ENCODE measurements around the gene ACP2.

The ACP2 gene

GRCh38 chr11:47280099-47280498 lies 31.5 kb upstream of the ACP2 start:
- no peak overlapping the region for H3K4me3 ChIP-seq
- no peak for TF ChIP-seq Cebpa-rat (IDR thresholded peaks at IDR 0.05)
- no peak overlapping the region for H3K9ac ChIP-seq
- H3K27ac ChIP-seq = no peak overlapping the region
- no peaks in the 10 kb centered on the region for H3K27me3 ChIP-seq
- peaks cover 24% of the 10 kb centered on the region for H4K20me1 ChIP-seq
- peaks cover 99% of the 10 kb centered on the region for H3K36me3 ChIP-seq
- H3K4me1 ChIP-seq = no peaks in the 10 kb centered on the region
- no peaks in the 10 kb centered on the region for H3K9me3 ChIP-seq
- H3K4me2 ChIP-seq = no peak overlapping the region

GRCh38 chr11:47278769-47279168 lies 30.2 kb upstream of the ACP2 start:
- no peaks in the 10 kb centered on the region for H3K9me3 ChIP-seq
- no peak overlapping the region for H3K4me3 ChIP-seq
- H3K36me3 ChIP-seq = peaks cover 99% of the 10 kb centered on the region
- no peak overlapping the region for H3K27ac ChIP-seq
- no peak overlapping the region for H3K4me2 ChIP-seq
- TF ChIP-seq Cebpa-rat (IDR thresholded peaks at IDR 0.05) = no peak
- peaks cover 38% of the 10 kb centered on the region for H4K20me1 ChIP-seq
- no peaks in the 10 kb centered on the region for H3K4me1 ChIP-seq
- H3K9ac ChIP-seq = no peak overlapping the region
- no peaks in the 10 kb centered on the region for H3K27me3 ChIP-seq

GRCh38 chr11:47278058-47278457 lies 29.4 kb upstream of the ACP2 start:
- peaks cover 5% of the 10 kb centered on the region for H3K4me1 ChIP-seq
- H3K27ac ChIP-seq = no peak overlapping the region
- no peak overlapping the region for H3K4me3 ChIP-seq
- H3K27me3 ChIP-seq = no peaks in the 10 kb centered on the region
- H3K4me2 ChIP-seq = no peak overlapping the region
- H3K9me3 ChIP-seq = no peaks in the 10 kb centered on the region
- TF ChIP-seq Cebpa-rat (IDR thresholded peaks at IDR 0.05) = no peak
- H3K9ac ChIP-seq = no peak overlapping the region
- H4K20me1 ChIP-seq = peaks cover 45% of the 10 kb centered on the region
- H3K36me3 ChIP-seq = peaks cover 98% of the 10 kb centered on the region

- H3K4me2 ChIP-seq = no peak overlapping the region
- no peaks in the 10 kb centered on the region for H3K9me3 ChIP-seq
- no peak overlapping the region for H3K4me3 ChIP-seq
- no peaks in the 10 kb centered on the region for H3K27me3 ChIP-seq
- H3K36me3 ChIP-seq = peaks cover 86% of the 10 kb centered on the region
- peaks cover 56% of the 10 kb centered on the region for H4K20me1 ChIP-seq
- H3K27ac ChIP-seq = no peak overlapping the region
- peak; percentile 56; the same call in 1 of the 2 replicates for TF ChIP-seq Cebpa-rat (IDR thresholded peaks at IDR 0.05)
- no peak overlapping the region for H3K9ac ChIP-seq
- peaks cover 16% of the 10 kb centered on the region for H3K4me1 ChIP-seq
Measured at GRCh38 chr11:47276923-47277322, 28.3 kb upstream of the ACP2 start.

DNA sequence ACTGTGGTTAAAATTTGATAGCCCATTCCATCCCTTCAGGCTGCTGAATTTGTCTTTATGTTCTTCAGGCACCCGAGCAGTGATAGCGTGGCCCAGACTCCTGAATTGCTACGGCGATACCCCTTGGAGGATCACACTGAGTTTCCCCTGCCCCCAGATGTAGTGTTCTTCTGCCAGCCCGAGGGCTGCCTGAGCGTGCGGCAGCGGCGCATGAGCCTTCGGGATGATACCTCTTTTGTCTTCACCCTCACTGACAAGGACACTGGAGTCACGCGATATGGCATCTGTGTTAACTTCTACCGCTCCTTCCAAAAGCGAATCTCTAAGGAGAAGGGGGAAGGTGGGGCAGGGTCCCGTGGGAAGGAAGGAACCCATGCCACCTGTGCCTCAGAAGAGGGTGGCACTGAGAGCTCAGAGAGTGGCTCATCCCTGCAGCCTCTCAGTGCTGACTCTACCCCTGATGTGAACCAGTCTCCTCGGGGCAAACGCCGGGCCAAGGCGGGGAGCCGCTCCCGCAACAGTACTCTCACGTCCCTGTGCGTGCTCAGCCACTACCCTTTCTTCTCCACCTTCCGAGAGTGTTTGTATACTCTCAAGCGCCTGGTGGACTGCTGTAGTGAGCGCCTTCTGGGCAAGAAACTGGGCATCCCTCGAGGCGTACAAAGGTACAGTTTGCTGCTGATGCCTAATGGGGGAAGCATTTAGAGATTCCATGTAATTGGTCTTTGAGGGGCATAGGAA lies 26.1 kb upstream of the ACP2 start:
- no peak overlapping the region for H3K4me2 ChIP-seq
- no peak overlapping the region for H3K27ac ChIP-seq
- no peak overlapping the region for H3K9ac ChIP-seq
- no peak for TF ChIP-seq Cebpa-rat (IDR thresholded peaks at IDR 0.05)
- H3K9me3 ChIP-seq = no peaks in the 10 kb centered on the region
- no peak overlapping the region for H3K4me3 ChIP-seq
- peaks cover 30% of the 10 kb centered on the region for H3K4me1 ChIP-seq
- no peaks in the 10 kb centered on the region for H3K27me3 ChIP-seq
- H4K20me1 ChIP-seq = peaks cover 72% of the 10 kb centered on the region
- H3K36me3 ChIP-seq = peaks cover 64% of the 10 kb centered on the region

- Histone ChIP-seq H3K9me3 (no peaks in the 10 kb centered on the region), H3K36me3 (peaks cover 45% of the 10 kb centered on the region), H3K4me1 (peaks cover 43% of the 10 kb centered on the region), H3K4me2 (peak overlapping the region; percentile 99), H3K4me3 (peak overlapping the region; percentile 76), H3K9ac (no peak overlapping the region), H3K27ac (no peak overlapping the region), H3K27me3 (no peaks in the 10 kb centered on the region), H4K20me1 (peaks cover 72% of the 10 kb centered on the region)
- TF ChIP-seq Cebpa-rat (IDR thresholded peaks at IDR 0.05) = no peak
Measured at GRCh38 chr11:47272706-47273105, 24.1 kb upstream of the ACP2 start.

DNA sequence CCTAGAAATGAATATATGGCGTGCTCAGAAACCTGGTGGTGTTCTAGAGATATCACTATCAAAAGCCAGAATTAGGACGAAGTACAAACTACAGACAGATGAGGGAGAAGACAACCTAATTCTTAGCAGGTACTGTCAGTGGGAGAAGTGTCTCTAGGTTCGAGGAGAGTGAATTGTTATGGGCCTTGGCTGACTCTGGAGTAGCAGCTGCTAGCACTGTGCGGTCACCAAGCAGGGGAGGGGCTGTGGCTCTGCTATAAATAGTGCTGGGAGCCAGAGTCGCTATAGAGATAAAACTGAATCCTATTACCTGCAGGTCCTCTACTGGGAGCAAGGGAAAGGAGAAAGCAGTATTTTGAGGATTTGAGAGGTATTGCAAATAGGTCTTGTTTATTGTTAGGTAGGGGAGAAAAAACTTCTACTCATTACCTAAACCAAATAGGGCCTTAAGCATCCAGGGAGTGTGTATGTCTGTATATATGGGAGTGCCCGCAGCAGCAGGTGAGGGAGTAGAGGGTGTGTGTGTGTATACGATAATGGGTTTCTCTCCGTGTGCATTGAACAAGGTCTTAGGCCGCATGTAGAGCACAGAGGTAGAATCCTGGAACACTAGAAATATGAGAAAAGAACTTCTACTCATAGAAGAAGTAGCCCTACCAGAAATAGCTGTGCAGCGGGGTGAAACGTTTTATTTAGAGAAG lies 23.5 kb upstream of the ACP2 start:
- H3K27ac ChIP-seq = no peak overlapping the region
- no peaks in the 10 kb centered on the region for H3K9me3 ChIP-seq
- H3K4me3 ChIP-seq = peak overlapping the region; percentile 76
- H3K36me3 ChIP-seq = peaks cover 39% of the 10 kb centered on the region
- TF ChIP-seq Cebpa-rat (IDR thresholded peaks at IDR 0.05) = no peak
- peaks cover 66% of the 10 kb centered on the region for H4K20me1 ChIP-seq
- H3K27me3 ChIP-seq = no peaks in the 10 kb centered on the region
- H3K4me1 ChIP-seq = peaks cover 49% of the 10 kb centered on the region
- H3K4me2 ChIP-seq = peak overlapping the region; percentile 99
- peak overlapping the region; percentile 85; the same call in 1 of the 2 replicates for H3K9ac ChIP-seq

DNA sequence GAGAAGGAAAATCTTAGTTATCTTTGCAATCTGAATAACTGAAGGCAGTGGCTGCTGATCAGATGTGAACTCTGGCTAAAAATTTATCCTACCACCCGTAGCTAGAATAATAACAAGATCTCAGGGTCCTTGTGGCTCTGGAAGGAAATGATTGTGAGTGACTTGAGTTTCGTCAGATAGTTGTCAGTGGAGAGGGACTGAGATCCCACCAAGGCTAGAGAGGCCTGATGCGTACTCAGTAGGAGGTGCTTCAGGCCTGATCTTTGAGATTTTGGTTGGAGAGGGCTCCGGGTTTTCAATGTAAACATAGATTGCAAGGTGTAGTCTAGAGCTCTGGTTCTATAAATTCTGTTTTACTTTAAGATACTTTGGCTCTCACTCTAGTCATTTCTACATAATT lies 22.7 kb upstream of the ACP2 start:
- Histone ChIP-seq H3K9ac (peak overlapping the region; percentile 85), H3K36me3 (peaks cover 31% of the 10 kb centered on the region), H4K20me1 (peaks cover 60% of the 10 kb centered on the region), H3K27me3 (no peaks in the 10 kb centered on the region), H3K27ac (peak overlapping the region; percentile 46), H3K4me1 (peaks cover 57% of the 10 kb centered on the region), H3K9me3 (no peaks in the 10 kb centered on the region), H3K4me2 (peak overlapping the region; percentile 99), H3K4me3 (peak overlapping the region; percentile 76)
- no peak for TF ChIP-seq Cebpa-rat (IDR thresholded peaks at IDR 0.05)

- Histone ChIP-seq H3K9ac (peak overlapping the region; percentile 85), H3K27ac (peak overlapping the region; percentile 97), H3K4me3 (peak overlapping the region; percentile 76), H3K4me1 (peaks cover 64% of the 10 kb centered on the region), H4K20me1 (peaks cover 53% of the 10 kb centered on the region), H3K36me3 (peaks cover 24% of the 10 kb centered on the region), H3K9me3 (no peaks in the 10 kb centered on the region), H3K4me2 (peak overlapping the region; percentile 99), H3K27me3 (no peaks in the 10 kb centered on the region)
- no peak for TF ChIP-seq Cebpa-rat (IDR thresholded peaks at IDR 0.05)
Measured at GRCh38 chr11:47270331-47271271, 22.0 kb upstream of the ACP2 start.
